Mucosa of rectum (tissue), 2 donors: ENCODE results near the gene ELOVL1.

Experiments
- H3K27ac ChIP-seq, 2 donors: one replicate each; pipeline ENCODE4 v1.7.0; 2013; ENCODE audit warnings: inconsistent platforms in 2 of 2, low read depth in 2 of 2, low read length in 2 of 2
- H3K27me3 ChIP-seq, 2 donors: one replicate each; pipeline ENCODE4 v1.7.0; 2013; ENCODE audit warnings: low read length in 2 of 2; ENCODE audit not compliant: control insufficient read depth in 2 of 2, insufficient read depth in 2 of 2
- H3K36me3 ChIP-seq, 2 donors: one replicate each; pipeline ENCODE4 v1.7.0; 2013; ENCODE audit warnings: low read length in 2 of 2; ENCODE audit not compliant: control insufficient read depth in 2 of 2, insufficient read depth in 2 of 2
- H3K4me1 ChIP-seq, 2 donors: one replicate each; pipeline ENCODE4 v1.7.0; 2013; ENCODE audit warnings: low read length in 2 of 2, mild to moderate bottlenecking in 1 of 2; ENCODE audit not compliant: control insufficient read depth in 2 of 2, insufficient read depth in 2 of 2
- H3K4me3 ChIP-seq, 2 donors: one replicate each; pipeline ENCODE4 v1.7.0; 2013; ENCODE audit warnings: low read length in 2 of 2
- H3K9ac ChIP-seq, 2 donors: one replicate each; pipeline ENCODE4 v1.7.0; 2013; ENCODE audit warnings: low read length in 2 of 2, low read depth in 1 of 2, mild to moderate bottlenecking in 1 of 2
- H3K9me3 ChIP-seq, 2 donors: one replicate each; pipeline ENCODE4 v1.7.0; 2013; ENCODE audit warnings: low read length in 2 of 2; ENCODE audit not compliant: control insufficient read depth in 2 of 2
- donor health status: healthy.
- donor health status: Normal muscosa, but diverticular disease.

ELOVL1 gene

DNA sequence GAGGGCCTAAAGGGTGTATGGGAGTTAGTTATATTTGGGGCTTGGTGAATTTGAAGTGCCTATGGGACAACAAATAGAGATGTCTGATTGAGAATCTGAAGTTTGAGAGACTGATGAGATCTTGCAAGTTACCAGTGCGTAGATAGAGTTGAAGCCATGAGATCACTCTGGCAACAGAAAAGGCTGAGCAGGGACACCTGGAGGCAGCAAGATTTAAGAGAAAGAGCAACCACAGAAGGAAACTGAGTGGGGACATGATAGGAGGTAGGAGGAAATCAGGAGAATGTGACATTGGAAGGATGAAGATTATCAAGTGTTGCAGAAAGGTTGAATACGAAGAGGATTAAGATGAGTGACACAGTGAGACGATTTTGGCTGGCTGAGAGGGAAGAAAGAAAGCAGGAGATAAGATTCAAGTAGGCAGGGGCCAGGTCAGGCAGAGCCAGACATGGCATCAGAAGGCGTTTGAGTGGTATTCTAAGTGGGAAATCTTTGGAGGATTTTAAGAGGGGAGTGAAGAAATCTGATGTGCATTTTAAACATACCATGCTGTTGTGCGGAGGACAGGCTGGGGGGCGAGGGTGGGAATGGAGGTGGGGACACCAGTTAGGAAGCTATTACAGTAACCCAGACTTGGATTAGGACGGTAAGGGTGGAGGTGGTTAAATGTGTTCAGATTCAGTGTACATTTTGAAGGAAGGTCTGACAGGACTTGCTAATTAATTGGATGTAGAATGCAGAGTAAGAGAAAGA lies 33.2 kb downstream of the ELOVL1 start:
- H3K4me1 ChIP-seq, result peaks cover 3 to 7% of the 10 kb centered on the region in 2 donors
- no peaks in the 10 kb centered on the region for H3K27me3 ChIP-seq
- no peak overlapping the region for H3K9ac ChIP-seq
- no peaks in the 10 kb centered on the region for H3K36me3 ChIP-seq
- H3K9me3 ChIP-seq, result no peaks in the 10 kb centered on the region
- no peak overlapping the region for H3K4me3 ChIP-seq
- no peak overlapping the region for H3K27ac ChIP-seq

DNA sequence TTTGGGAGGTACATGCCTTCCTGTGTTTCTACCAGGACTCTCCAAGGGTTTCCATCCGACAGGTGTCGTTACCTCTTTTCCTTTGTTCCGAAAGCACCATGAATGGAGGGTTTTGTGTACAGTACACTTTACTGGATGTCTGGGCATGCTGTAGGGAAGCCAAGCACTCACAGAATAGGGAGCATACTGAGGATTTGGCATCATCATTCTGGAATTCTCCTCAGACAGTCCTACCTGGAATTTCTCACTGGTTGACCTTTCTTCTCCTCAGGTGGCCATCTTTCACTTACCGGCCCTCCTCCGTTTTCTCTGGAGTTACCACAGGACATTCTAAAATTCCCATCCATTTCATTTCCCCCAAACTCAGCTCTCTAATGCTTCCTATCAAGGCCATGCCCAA lies 36.1 kb downstream of the ELOVL1 start:
- no peak overlapping the region for H3K4me3 ChIP-seq
- H3K27ac ChIP-seq, result no peak overlapping the region
- no peaks in the 10 kb centered on the region for H3K36me3 ChIP-seq
- peaks cover 3 to 7% of the 10 kb centered on the region in 2 donors for H3K4me1 ChIP-seq
- no peak overlapping the region for H3K9ac ChIP-seq
- H3K9me3 ChIP-seq, result no peaks in the 10 kb centered on the region
- no peaks in the 10 kb centered on the region for H3K27me3 ChIP-seq

DNA sequence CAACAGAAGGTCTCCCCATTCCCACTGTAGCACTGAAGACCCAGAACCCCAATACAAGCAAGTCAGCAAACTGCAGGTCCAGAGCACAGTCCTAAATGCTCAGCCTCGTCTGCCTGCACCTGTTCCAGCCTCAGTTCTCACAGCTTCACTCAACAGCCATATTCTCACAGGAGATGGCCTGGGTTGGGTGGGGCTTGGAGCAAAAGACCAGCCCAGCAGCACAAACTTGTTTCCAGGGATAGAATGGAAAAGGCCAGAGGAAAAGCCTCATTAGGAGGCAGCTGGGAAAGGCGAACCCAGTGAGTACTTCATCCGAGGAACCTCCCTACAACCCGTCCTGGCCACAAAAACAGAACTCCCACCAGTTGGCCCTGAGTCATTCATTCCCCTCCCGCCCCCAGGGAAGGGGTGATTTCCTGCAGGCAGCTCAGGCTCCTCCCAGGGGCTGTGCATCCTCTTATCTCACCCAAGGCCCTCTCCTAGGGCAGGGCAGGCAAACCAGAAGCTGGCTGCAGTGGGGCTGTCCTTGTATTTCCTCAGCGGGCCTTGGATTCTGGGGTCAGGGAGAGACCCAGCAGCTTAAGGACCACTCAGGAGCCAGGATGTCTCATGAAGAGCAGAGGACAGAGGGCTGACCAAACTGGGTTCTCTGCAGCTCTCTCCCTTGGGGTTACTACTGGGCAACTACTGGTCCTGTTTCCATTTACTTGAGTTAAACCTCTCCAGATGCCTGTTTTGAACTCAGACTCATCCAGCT lies 37.6 kb downstream of the ELOVL1 start:
- no peaks in the 10 kb centered on the region for H3K36me3 ChIP-seq
- H3K27ac ChIP-seq, result no peak overlapping the region
- peaks cover 3 to 7% of the 10 kb centered on the region in 2 donors for H3K4me1 ChIP-seq
- H3K4me3 ChIP-seq, result no peak overlapping the region
- H3K27me3 ChIP-seq, result no peaks in the 10 kb centered on the region
- H3K9ac ChIP-seq, result no peak overlapping the region
- no peaks in the 10 kb centered on the region for H3K9me3 ChIP-seq

DNA sequence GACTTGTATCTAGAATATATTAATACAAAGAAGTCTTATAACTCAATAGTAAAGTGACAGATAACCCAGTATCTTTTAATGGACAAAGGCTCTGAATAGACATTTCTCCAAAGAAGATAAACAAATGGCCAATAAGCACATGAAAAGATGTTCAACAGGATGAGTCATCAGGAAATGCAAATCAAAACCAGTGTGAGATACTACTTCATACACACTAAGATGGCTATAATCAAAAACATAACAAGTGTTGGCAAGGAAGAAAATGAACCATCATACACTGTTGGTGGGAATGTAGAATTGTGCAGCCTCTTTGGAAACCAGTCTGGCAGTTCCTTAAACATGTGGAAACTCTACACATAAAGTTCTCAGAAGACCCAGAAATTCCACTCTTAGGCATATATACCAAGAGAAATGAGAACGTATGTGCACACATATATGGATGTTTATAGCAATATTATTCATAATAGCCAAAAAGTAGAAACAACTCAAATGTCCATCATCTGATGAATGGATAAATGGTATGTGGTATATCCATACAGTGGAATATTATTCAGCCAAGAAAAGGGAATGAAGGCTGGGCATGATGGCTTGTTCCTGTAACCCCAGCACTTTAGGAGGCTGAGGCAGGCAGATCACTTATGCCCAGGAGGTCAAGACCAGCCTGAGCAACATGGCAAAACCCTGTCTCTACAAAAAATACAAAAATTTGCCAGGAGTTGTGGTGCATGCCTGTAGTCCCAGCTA lies 40.1 kb downstream of the ELOVL1 start:
- H3K27me3 ChIP-seq, result no peaks in the 10 kb centered on the region
- no peak overlapping the region for H3K27ac ChIP-seq
- no peak overlapping the region for H3K4me3 ChIP-seq
- H3K36me3 ChIP-seq, result no peaks in the 10 kb centered on the region
- H3K9ac ChIP-seq, result no peak overlapping the region
- H3K9me3 ChIP-seq, result no peaks in the 10 kb centered on the region
- H3K4me1 ChIP-seq, result peaks cover 3 to 7% of the 10 kb centered on the region in 2 donors

DNA sequence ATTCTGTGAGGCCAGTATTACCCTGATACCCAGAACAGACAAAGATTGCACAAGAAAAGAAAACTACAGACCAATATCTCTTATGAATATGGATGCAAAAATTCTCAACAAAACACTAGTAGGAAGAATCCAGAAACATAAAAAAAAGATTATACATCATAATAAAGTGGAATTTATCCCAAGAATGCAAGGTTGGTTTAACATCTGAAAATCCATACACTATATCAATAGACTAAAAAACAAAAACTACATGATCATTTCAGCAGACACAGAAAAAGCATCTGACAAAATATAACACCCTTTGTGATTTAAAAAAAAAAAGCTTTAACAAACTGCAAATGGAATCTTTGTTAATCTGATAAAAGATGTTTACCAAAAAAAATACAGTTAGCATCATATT lies 42.4 kb downstream of the ELOVL1 start:
- H3K4me1 ChIP-seq, result peaks cover 3 to 6% of the 10 kb centered on the region in 2 donors
- H3K4me3 ChIP-seq, result no peak overlapping the region
- no peaks in the 10 kb centered on the region for H3K27me3 ChIP-seq
- no peaks in the 10 kb centered on the region for H3K9me3 ChIP-seq
- H3K36me3 ChIP-seq, result no peaks in the 10 kb centered on the region
- H3K9ac ChIP-seq, result no peak overlapping the region
- H3K27ac ChIP-seq, result no peak overlapping the region

DNA sequence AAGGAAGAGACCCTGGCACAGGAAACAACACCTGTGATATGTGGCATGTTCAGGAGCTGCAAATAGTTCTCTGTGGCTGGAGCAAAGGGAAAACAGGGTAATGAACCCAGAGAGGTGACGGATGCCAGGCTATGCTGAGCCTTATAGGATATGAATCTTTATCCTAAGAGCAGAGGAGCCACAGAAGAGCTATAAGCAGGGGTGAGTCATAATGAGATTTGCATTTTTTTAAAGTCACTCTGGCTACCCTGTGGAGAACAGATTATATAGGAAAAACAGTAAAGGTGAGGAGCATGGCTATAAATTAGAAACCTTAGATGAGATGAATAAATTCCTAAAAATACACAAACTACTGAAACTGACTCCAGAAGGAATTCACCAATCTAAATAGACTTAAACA lies 43.0 kb downstream of the ELOVL1 start:
- Histone ChIP-seq H3K4me1 (peaks cover under 1% of the 10 kb centered on the region in 2 donors), H3K4me3 (no peak overlapping the region), H3K36me3 (no peaks in the 10 kb centered on the region), H3K27me3 (no peaks in the 10 kb centered on the region), H3K9ac (no peak overlapping the region), H3K9me3 (no peaks in the 10 kb centered on the region), H3K27ac (no peak overlapping the region)

DNA sequence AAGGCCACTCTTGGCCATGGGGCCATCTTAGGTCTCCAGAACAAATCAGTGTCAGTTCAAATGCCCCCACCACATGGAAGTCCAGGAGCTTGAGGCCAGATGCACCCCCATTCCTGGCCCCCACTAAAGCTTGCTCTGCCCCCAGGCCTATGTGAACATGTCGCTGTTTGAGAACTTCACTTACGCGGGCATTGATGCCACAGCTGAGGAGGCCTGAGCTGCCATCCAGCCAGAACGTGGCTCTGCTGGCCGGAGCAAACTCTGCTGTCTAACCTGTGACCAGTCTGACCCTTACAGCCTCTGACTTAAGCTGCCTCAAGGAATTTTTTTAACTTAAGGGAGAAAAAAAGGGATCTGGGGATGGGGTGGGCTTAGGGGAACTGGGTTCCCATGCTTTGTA lies 45.3 kb downstream of the ELOVL1 start:
- no peaks in the 10 kb centered on the region for H3K36me3 ChIP-seq
- no peak overlapping the region for H3K27ac ChIP-seq
- no peaks in the 10 kb centered on the region for H3K27me3 ChIP-seq
- H3K4me1 ChIP-seq, result no peaks in the 10 kb centered on the region
- H3K4me3 ChIP-seq, result no peak overlapping the region
- H3K9me3 ChIP-seq, result no peaks in the 10 kb centered on the region
- H3K9ac ChIP-seq, result no peak overlapping the region

DNA sequence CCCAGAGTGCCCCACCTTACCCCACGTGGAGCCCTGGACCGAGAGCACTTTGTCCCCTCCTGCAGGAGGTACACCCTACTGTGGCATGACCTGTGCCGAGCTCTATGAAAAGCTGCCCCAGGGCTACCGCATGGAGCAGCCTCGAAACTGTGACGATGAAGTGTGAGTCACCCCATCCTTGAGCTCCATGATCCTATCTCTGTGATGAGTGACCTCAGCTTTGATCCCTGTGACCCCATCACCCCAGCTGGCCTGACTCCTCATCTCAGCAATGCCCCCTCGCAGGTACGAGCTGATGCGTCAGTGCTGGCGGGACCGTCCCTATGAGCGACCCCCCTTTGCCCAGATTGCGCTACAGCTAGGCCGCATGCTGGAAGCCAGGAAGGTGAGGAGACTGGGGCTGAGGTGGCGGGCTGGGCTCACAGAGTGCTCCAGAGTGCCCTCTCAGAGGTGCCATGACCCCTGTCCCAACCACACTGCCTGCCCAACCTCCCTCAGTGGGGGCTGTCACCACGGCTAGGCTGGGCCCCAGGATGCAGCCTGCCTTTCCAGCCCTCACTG lies 46.4 kb downstream of the ELOVL1 start:
- Histone ChIP-seq H3K27me3 (no peaks in the 10 kb centered on the region), H3K27ac (no peak overlapping the region), H3K9me3 (no peaks in the 10 kb centered on the region), H3K4me1 (no peaks in the 10 kb centered on the region), H3K36me3 (no peaks in the 10 kb centered on the region), H3K9ac (no peak overlapping the region), H3K4me3 (no peak overlapping the region)

DNA sequence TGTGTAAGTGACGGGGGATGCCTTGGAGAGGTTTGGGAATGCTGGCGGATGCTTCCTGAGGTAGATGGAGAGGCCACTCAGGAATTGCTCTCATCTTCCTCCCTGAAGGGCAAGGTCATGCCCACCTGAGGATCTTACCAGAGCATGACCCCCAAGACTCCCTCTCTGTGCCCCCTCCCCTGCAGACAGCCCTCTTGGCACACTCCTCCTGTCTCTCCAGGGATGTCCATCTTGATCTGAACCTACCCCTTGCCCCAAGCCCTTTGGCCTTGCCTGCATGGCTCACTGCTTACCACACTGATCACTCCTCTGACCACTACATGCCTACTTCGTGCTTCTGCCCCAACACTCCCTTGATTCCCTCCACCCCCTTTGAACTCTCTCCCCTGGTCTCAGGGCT lies 48.0 kb downstream of the ELOVL1 start:
- no peaks in the 10 kb centered on the region for H3K9me3 ChIP-seq
- H3K4me1 ChIP-seq, result no peaks in the 10 kb centered on the region
- H3K27me3 ChIP-seq, result no peaks in the 10 kb centered on the region
- H3K27ac ChIP-seq, result no peak overlapping the region
- H3K9ac ChIP-seq, result no peak overlapping the region
- no peak overlapping the region for H3K4me3 ChIP-seq
- H3K36me3 ChIP-seq, result no peaks in the 10 kb centered on the region

DNA sequence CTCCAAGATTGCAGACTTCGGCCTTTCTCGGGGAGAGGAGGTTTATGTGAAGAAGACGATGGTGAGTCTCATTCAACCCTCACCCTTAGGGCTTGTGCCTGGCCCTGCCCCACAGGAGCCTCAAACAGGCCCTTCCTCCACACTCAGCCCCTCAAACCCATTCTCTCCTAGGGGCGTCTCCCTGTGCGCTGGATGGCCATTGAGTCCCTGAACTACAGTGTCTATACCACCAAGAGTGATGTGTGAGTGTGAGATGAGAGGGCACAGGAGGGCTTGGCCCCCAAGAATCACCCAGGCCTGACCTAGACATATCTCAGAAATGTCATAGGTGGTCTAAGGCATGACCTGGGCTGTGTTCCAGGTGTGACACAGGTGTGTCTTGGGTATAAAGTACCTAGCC lies 48.5 kb downstream of the ELOVL1 start:
- no peak overlapping the region for H3K9ac ChIP-seq
- no peaks in the 10 kb centered on the region for H3K4me1 ChIP-seq
- H3K27me3 ChIP-seq, result no peaks in the 10 kb centered on the region
- H3K27ac ChIP-seq, result no peak overlapping the region
- H3K9me3 ChIP-seq, result no peaks in the 10 kb centered on the region
- H3K4me3 ChIP-seq, result no peak overlapping the region
- no peaks in the 10 kb centered on the region for H3K36me3 ChIP-seq
